SK-N-SH (cell line): ENCODE results near the gene PEX14.

Experiments
- EP300 ChIP-seq, 2 experiments: IDR thresholded peaks; 2 replicates each; pipeline versions ENCODE4 v1.4.0 to v1.6.1; 2012; ENCODE audit warnings: borderline replicate concordance in 1 of 2, low read depth in 1 of 2, low read length in 1 of 2
- POLR2AphosphoS5 ChIP-seq: IDR thresholded peaks from 2 replicates; pipeline ENCODE4 v1.6.1; 2012; ENCODE audit warnings: low read depth, low read length
- TF ChIP-seq, protein P1 (sequence below): fragments of 200-600 bp; sonication (generic); IDR thresholded peaks from 2 replicates; pipeline ENCODE4 v1.6.1; 2017; ENCODE audit warnings: antibody characterized with exemption, mild to moderate bottlenecking, moderate library complexity

GRCh38 chr1:10594595-10595223 is 120.0 kb downstream of the PEX14 start:
- TF ChIP-seq, protein P1, sequence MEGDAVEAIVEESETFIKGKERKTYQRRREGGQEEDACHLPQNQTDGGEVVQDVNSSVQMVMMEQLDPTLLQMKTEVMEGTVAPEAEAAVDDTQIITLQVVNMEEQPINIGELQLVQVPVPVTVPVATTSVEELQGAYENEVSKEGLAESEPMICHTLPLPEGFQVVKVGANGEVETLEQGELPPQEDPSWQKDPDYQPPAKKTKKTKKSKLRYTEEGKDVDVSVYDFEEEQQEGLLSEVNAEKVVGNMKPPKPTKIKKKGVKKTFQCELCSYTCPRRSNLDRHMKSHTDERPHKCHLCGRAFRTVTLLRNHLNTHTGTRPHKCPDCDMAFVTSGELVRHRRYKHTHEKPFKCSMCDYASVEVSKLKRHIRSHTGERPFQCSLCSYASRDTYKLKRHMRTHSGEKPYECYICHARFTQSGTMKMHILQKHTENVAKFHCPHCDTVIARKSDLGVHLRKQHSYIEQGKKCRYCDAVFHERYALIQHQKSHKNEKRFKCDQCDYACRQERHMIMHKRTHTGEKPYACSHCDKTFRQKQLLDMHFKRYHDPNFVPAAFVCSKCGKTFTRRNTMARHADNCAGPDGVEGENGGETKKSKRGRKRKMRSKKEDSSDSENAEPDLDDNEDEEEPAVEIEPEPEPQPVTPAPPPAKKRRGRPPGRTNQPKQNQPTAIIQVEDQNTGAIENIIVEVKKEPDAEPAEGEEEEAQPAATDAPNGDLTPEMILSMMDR, result no peak
- no peak for TF ChIP-seq EP300 (IDR thresholded peaks at IDR 0.05; ENCODE audit: borderline replicate concordance in 1 of 2, low read depth in 1 of 2, low read length in 1 of 2)
- no peak for TF ChIP-seq POLR2AphosphoS5
